Activated T-cell treated with anti-CD3 and anti-CD28 coated beads, Interleukin-2, amount 50 U/mL, for 72 hours (primary cell): ENCODE measurements around the gene MXI1. TPM values are rescaled to one million over a fixed set of nuclear protein-coding genes. Genes with fewer than 3 reads are reported as not detected.
"Not testable (repeated sequence)": the region's sequence is repeated elsewhere in the genome, so short reads cannot be mapped to it uniquely, and the experiment has no call there.

Experiments used
- ATAC-seq, 2 donors: fragments of 150-1000 bp; cut with Tn5 transposase; replicated peaks in 1 of 2; 2 replicates each; pipeline ENCODE4 v1.10.0; 2021; ENCODE audit warnings: moderate library complexity in 2 of 2, mild to moderate bottlenecking in 1 of 2
- DNase-seq, 2 donors: peaks; one replicate each; pipeline ENCODE4 v3.0.0; 2021 to 2022; ENCODE audit warnings: mixed read lengths in 1 of 2
- H3K27ac Mint-ChIP-seq: one replicate; pipeline ENCODE4 v1.8.0; 2022; ENCODE audit warnings: mild to moderate bottlenecking, moderate library complexity, mixed read lengths
- H3K27me3 Mint-ChIP-seq: one replicate; pipeline ENCODE4 v1.8.0; 2022; ENCODE audit warnings: low read depth, mixed read lengths
- H3K36me3 Mint-ChIP-seq, 2 donors: one replicate each; pipeline ENCODE4 v1.8.0; 2022; ENCODE audit warnings: mixed read lengths in 2 of 2, mild to moderate bottlenecking in 1 of 2; ENCODE audit not compliant: insufficient read depth in 2 of 2
- H3K4me1 Mint-ChIP-seq: one replicate; pipeline ENCODE4 v1.8.0; 2022; ENCODE audit warnings: low read depth, mixed read lengths
- H3K4me3 Mint-ChIP-seq, 2 donors: one replicate each; pipeline ENCODE4 v1.8.0; 2022; ENCODE audit warnings: mild to moderate bottlenecking in 2 of 2, mixed read lengths in 2 of 2, moderate library complexity in 2 of 2
- H3K9me3 Mint-ChIP-seq, 2 donors: one replicate each; pipeline ENCODE4 v1.8.0; 2022; ENCODE audit warnings: mixed read lengths in 2 of 2
- total RNA-seq, 2 donors: library from RNA; stranded (reverse); gene quantifications; one replicate each; pipeline ENCODE4 v1.2.3, GENCODE V29; 2022

Gene MXI1
- total RNA-seq, 2 donors from 2014 or later, result 19.4 to 36.8 TPM

DNA sequence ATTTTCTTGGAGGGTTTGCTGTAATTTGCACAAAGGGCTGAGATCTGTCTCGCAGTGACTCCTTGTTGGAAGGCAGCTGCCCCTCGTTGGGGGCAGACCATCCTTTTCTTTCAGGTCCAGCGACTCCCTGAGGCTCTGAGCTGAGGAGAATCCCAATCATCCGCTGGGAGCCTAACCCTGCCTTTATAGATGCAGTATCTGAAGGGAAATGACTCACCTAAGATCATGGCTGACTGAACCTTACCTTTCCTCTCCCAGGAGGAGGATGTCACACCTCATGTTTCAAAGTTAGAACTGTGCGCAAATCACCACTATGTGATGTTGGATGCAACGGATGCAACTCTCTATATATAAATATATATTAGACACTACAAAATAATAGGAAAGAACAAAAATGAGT lies 36.4 kb upstream of the MXI1 start:
- no peaks in the 10 kb centered on the region for H3K9me3 Mint-ChIP-seq
- peaks cover 33% of the 10 kb centered on the region for H3K4me1 Mint-ChIP-seq
- no peak overlapping the region for H3K27ac Mint-ChIP-seq
- no peaks in the 10 kb centered on the region for H3K36me3 Mint-ChIP-seq
- H3K4me3 Mint-ChIP-seq, result no peak overlapping the region
- H3K27me3 Mint-ChIP-seq, result peaks cover 79% of the 10 kb centered on the region
- DNase-seq, result no peak
- peak in 1 of 2 donors; percentile 48 for ATAC-seq

DNA sequence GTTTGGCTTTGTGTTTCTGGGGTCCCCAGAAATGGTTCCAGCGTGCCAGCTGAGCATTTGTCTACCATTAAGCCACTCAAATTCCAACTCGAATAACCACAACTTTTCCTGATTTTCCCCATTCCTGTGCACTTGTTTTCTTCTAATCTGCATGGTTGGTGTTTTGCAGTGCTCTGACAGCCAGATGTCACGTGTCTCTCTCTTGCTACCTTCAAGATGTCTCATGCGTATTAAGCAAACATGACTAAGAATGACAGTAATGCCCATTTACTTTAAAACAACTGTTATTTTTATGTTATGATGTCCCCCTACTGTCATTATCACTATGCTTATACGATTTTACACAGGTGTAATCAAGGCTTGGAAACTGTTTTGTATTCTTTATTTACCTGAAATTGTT lies 35.2 kb upstream of the MXI1 start:
- H3K4me1 Mint-ChIP-seq, result peaks cover 31% of the 10 kb centered on the region
- ATAC-seq (no peak), DNase-seq (no peak)
- H3K9me3 Mint-ChIP-seq, result no peaks in the 10 kb centered on the region
- no peaks in the 10 kb centered on the region for H3K36me3 Mint-ChIP-seq
- H3K27ac Mint-ChIP-seq, result no peak overlapping the region
- H3K4me3 Mint-ChIP-seq, result no peak overlapping the region
- peaks cover 80% of the 10 kb centered on the region for H3K27me3 Mint-ChIP-seq

DNA sequence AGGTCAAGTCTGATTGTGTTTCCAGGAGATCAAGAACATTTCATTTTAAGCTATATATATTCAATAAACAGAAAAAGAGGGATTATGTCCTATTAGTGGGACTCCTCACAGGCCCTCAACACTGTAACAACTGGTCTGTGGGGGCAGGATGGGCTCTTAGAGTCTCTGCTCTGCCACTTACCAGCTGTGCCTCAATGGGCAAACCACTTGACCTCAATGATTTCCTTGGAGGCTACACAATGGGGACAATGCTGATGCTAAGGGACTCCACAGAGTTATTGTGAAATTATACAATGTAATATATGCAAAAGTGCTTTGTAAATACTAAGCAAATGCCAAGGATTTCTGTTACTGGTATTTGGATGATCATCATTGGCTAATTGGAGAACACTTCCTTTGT lies 33.2 kb upstream of the MXI1 start:
- H3K36me3 Mint-ChIP-seq, result no peaks in the 10 kb centered on the region
- peaks cover 18% of the 10 kb centered on the region for H3K4me1 Mint-ChIP-seq
- no peak overlapping the region for H3K4me3 Mint-ChIP-seq
- H3K27me3 Mint-ChIP-seq, result peaks cover 79% of the 10 kb centered on the region
- no peak for DNase-seq
- no peak for ATAC-seq
- H3K27ac Mint-ChIP-seq, result no peak overlapping the region
- no peaks in the 10 kb centered on the region for H3K9me3 Mint-ChIP-seq

DNA sequence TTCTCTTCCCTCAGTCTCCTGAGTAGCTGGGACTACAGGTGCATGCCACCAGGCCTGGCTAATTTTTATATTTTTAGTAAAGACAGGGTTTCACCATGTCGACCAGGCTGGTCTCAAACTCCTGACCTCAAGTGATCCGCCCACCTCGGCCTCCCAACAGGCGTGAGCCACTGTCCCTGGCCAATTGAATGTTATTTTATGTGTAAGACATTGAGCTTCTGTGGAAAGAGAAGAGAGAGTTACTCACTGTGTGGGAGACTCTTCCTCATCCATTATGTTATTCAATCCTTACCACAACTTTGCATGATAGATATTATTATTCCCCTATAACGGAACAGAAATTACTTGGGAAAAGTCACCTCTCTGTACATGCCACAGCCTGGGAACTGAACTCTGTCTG lies 32.6 kb upstream of the MXI1 start:
- Mint-ChIP-seq H3K4me1 (peaks cover 12% of the 10 kb centered on the region), H3K4me3 (no peak overlapping the region), H3K9me3 (no peaks in the 10 kb centered on the region), H3K36me3 (no peaks in the 10 kb centered on the region), H3K27me3 (peaks cover 77% of the 10 kb centered on the region), H3K27ac (no peak overlapping the region)
- no peak for ATAC-seq
- no peak for DNase-seq

DNA sequence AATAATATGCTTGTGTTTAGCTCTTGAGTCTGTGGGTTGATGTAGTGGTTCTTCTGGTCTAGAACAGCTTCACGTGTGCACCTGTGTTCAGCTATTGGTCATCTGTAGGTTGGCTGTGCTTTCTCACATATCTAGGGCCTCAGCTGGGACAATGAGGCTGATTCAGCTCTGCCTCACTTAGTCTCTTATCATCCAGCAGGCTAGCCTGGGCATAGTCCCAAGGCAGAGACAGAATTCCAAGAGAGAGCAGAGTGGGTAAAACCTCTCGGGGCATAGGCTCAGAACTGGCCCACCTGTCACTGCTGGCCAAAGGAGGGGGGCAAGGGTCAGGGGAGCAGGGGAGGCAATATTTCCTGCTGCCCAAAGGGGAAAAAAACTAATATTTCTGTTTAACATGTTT lies 32.0 kb upstream of the MXI1 start:
- Mint-ChIP-seq H3K27ac (no peak overlapping the region), H3K36me3 (no peaks in the 10 kb centered on the region), H3K27me3 (peaks cover 71% of the 10 kb centered on the region)

DNA sequence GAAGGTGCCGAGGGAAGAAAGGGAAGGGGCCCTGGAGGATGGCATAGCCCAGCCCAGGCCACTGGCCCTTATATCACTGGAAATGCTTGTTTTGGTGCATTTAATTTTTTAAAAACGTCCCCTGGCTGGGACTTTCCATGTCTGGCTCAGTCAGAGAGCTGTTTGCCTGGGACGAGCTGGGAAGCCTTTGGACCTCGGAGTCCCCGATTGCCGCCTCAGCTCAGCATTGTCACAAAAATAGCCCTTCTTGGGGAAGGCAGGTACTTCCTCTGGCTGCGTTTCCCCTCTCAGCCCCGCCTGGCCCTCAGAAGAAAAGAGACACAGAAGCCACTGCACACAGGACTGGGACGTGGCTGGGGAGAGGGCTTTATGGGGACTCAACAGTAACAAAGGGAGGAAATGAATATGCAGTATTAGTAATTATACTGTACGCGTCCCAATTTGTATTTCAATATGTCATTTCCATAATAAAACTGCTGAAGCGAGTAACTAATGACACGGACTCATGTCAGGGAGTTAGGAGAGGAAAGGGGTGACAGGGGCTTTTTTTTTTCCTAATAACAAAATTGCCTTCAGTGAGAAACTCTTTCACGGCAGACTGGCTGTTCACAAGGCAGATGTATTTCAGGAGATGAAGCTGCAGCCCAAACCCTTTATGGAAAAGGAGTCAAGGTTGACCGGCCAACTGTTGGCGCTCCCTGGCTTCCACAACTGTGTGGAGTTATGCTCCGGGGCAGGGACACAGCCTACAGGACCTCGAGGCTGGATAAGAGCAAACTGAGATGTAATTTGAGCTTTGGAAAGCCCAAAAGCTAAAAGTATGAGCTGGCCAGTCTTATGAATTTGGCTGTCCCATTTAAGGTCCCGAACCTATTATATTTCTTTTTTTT lies 31.0 kb upstream of the MXI1 start:
- no peaks in the 10 kb centered on the region for H3K4me1 Mint-ChIP-seq
- no peak for DNase-seq
- H3K27me3 Mint-ChIP-seq, result peaks cover 61% of the 10 kb centered on the region
- H3K36me3 Mint-ChIP-seq, result no peaks in the 10 kb centered on the region
- no peaks in the 10 kb centered on the region for H3K9me3 Mint-ChIP-seq
- H3K27ac Mint-ChIP-seq, result no peak overlapping the region
- no peak overlapping the region for H3K4me3 Mint-ChIP-seq
- no peak for ATAC-seq

More for the DNA sequence above, 32.0 kb upstream of the MXI1 start:
- no peak overlapping the region for H3K4me3 Mint-ChIP-seq
- ATAC-seq (no peak), DNase-seq (no peak)
- H3K9me3 Mint-ChIP-seq, result no peaks in the 10 kb centered on the region
- H3K4me1 Mint-ChIP-seq, result peaks cover 7% of the 10 kb centered on the region

DNA sequence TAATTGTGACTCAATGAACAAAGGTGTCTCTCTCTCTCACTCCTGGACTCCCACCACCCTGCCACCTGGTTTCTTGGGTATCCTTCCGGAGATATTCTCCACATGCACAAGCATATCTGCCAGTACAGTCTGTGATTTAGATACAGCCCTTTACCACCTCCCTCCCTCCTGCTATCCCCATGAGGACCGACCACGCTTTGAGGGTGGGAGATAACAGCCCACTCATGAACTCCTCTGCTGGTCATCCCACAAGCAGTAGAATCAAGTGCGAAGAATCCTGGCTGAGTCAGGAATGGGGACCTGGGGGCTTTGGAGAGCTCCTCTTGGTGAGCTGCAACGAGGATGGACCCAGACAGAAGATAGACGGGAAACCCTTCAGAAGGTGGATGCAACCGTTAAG lies 28.2 kb upstream of the MXI1 start:
- H3K27me3 Mint-ChIP-seq, result peaks cover 40% of the 10 kb centered on the region
- no peaks in the 10 kb centered on the region for H3K36me3 Mint-ChIP-seq
- H3K27ac Mint-ChIP-seq, result no peak overlapping the region
- DNase-seq, result no peak
- no peak for ATAC-seq
- no peaks in the 10 kb centered on the region for H3K4me1 Mint-ChIP-seq
- no peaks in the 10 kb centered on the region for H3K9me3 Mint-ChIP-seq
- no peak overlapping the region for H3K4me3 Mint-ChIP-seq

DNA sequence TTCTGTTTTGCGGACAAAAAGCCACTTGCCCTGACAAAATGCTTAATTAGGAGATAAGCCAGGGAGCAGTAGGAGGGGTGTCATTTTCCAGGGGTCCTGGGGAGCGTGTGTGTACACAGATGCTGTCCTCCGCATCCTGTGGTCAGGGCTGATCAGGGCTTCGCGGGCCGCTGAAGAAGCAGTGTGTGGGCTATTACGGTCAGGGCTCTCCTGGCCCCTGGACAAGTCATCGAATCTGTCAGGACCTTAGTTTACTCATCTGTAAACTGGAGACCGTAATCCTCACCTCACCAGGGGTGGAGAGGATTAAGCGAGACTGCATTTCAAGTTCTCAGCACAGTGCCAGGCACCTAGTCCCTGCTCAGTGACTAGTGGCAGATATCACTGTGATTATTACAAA lies 26.0 kb upstream of the MXI1 start:
- DNase-seq, result no peak
- Mint-ChIP-seq H3K27me3 (peaks cover 22% of the 10 kb centered on the region), H3K4me3 (no peak overlapping the region), H3K4me1 (no peaks in the 10 kb centered on the region), H3K27ac (no peak overlapping the region), H3K36me3 (no peaks in the 10 kb centered on the region), H3K9me3 (no peaks in the 10 kb centered on the region)
- ATAC-seq, result no peak

DNA sequence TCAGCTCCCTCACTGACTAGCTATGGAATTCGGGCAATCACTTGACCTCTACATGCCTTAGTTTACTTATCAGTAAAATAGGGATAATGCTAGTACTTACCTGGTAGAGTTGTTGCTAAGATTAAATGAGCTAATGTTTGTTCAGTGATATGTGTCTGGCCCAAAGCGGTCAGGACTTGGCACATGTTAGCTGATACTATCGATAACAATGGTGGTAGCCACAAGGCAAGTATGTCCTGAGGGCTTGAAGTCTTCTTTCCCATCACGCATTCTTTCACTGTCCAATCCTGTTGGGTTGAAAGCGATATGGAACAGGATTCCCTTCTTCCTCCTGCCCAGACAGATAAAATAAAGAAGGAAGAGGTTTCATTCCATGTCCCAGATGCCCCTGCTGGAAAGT lies 25.5 kb upstream of the MXI1 start:
- DNase-seq (no peak), ATAC-seq (no peak)
- H3K9me3 Mint-ChIP-seq, result no peaks in the 10 kb centered on the region
- H3K27me3 Mint-ChIP-seq, result peaks cover 24% of the 10 kb centered on the region
- H3K4me1 Mint-ChIP-seq, result no peaks in the 10 kb centered on the region
- no peaks in the 10 kb centered on the region for H3K36me3 Mint-ChIP-seq
- no peak overlapping the region for H3K27ac Mint-ChIP-seq
- no peak overlapping the region for H3K4me3 Mint-ChIP-seq

DNA sequence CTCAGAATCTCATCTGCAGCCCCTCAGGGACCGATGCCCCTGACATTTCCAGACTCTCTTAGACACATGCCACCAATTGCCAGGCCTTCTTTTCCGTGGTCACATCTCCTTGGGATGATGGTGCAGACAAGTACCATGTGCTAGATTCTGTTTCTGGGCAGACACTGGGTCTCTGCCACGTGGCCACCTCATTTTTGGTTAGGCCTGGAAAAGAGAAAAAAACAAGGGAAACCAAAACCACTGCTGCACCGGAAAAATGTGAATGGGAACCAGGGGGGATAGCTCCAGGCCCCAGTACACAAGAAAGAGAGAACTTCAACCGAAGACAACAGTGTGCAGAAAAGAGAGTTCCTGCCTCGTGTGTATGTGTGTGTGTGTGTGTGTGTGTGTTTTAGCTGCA lies 23.0 kb upstream of the MXI1 start:
- Mint-ChIP-seq H3K27me3 (peaks cover 17% of the 10 kb centered on the region), H3K9me3 (no peaks in the 10 kb centered on the region), H3K27ac (no peak overlapping the region), H3K4me3 (no peak overlapping the region), H3K36me3 (no peaks in the 10 kb centered on the region), H3K4me1 (no peaks in the 10 kb centered on the region)
- ATAC-seq, result no peak
- DNase-seq, result no peak

DNA sequence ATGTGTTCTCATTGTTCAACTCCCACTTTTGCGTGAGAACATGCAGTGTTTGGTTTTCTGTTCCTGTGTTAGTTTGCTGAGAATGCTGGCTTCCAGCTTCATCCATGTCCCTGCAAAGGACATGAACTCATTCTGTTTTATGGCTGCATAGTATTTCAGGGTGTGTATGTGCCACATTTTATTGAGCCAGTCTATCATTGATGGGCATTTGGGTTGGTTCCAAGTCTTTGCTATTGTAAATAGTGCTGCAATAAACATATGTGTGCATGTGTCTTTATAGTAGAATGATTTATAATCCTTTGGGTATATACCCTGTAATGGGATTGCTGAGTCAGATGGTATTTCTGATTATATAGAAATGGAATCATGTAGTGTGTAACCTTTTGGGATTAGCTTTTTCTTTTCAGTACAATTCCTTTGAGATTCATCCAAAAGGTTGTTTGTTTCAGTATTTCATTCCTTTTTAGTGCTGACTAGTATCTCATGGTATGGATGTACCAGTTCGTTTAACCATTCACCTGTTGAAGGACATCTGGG lies 21.7 kb upstream of the MXI1 start:
- H3K4me3 Mint-ChIP-seq, H3K9me3 Mint-ChIP-seq, H3K36me3 Mint-ChIP-seq, DNase-seq, H3K4me1 Mint-ChIP-seq, H3K27ac Mint-ChIP-seq, ATAC-seq: not testable (repeated sequence)
- H3K27me3 Mint-ChIP-seq, result peaks cover 22% of the 10 kb centered on the region

DNA sequence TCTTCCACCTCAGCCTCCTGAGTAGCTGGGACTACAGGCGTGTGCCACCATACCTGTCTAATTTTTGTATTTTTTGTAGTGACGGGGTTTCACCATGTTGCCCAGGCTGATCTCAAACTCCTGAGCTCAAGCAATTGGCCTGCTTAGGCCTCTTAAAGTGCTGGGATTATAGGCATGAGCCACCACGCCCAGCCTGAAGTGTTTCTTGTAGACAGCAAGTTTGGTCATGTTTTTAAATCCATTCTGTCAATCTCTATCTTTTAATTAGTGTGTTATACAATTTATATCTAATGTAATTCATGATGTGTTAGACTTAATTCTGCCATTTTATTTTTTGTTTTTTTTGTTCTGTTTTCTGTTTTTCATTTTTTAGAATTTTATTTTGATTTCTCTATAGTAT lies 17.2 kb upstream of the MXI1 start:
- Mint-ChIP-seq H3K4me1 (peaks cover 6% of the 10 kb centered on the region), H3K36me3 (peaks cover 0 to 3% of the 10 kb centered on the region in 2 donors), H3K9me3 (peaks cover 0 to 3% of the 10 kb centered on the region in 2 donors), H3K27me3 (peaks cover 44% of the 10 kb centered on the region), H3K4me3 (no peak overlapping the region), H3K27ac (no peak overlapping the region)
- ATAC-seq (no peak), DNase-seq (no peak)

DNA sequence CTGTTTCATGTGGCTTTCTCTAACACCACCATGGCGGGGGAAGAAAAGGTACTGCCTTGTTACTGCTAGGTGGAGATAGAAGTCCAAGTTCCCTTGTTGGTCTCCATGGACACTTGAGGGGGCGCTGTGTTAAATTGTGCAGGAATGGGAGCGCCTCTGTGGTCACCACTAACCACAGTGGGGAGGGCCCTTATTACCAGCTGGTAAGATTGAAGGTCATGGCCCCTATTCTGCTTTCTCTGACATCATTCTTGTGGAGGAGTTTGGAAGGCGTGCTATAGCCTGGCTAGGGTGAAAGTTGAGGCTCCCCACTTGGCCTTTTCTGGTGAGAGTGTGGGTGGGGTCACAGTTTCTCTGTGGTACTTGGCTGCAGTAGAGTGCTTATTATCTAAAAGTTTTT lies 14.9 kb upstream of the MXI1 start:
- Mint-ChIP-seq H3K27me3 (peaks cover 37% of the 10 kb centered on the region), H3K36me3 (peaks cover 0 to 3% of the 10 kb centered on the region in 2 donors)

DNA sequence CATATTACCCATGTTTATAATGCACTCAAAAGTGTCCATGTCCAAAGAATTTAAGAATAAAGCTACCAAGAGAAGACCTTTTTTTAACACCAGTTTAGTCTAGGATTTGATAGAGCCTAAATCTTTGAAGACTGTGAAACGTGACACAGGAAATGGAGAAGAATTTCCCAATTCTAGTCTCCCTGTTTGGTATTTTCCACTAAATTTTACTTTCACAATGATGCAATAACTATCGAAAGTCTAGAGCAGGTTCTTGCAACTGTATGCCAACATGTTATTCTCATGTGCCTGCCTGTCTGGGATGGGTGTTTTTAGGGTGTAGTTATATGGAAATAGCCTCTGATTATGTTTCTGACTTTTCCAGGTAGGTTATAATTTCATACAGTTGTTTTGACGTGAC lies 6.9 kb upstream of the MXI1 start:
- Mint-ChIP-seq H3K27me3 (peaks cover 24% of the 10 kb centered on the region), H3K36me3 (no peaks in the 10 kb centered on the region), H3K27ac (no peak overlapping the region), H3K4me1 (no peaks in the 10 kb centered on the region), H3K4me3 (no peak overlapping the region), H3K9me3 (no peaks in the 10 kb centered on the region)
- DNase-seq (no peak), ATAC-seq (no peak)

More for the DNA sequence above, 14.9 kb upstream of the MXI1 start:
- no peak overlapping the region for H3K27ac Mint-ChIP-seq
- no peak overlapping the region for H3K4me3 Mint-ChIP-seq
- peak in 1 of 2 donors; percentile 7 for DNase-seq
- peaks cover 0 to 3% of the 10 kb centered on the region in 2 donors for H3K9me3 Mint-ChIP-seq
- H3K4me1 Mint-ChIP-seq, result peaks cover 6% of the 10 kb centered on the region
- peak in 1 of 2 donors; percentile 58 for ATAC-seq
